K562 (cell line): ENCODE data around the gene ADI1. TPM values are rescaled to one million over a fixed set of nuclear protein-coding genes. Genes with fewer than 3 reads are reported as not detected.
"Not testable (repeated sequence)": the region's sequence is repeated elsewhere in the genome, so short reads cannot be mapped to it uniquely, and the experiment has no call there.

ENCODE experiments used
- ATAC-seq: fragments of 200-7000 bp; cut with Tn5 transposase; 3 replicates; pipeline ENCODE4 v1.9.1; 2020; ENCODE audit warnings: moderate library complexity
- BruUV-seq: library from RNA; stranded (reverse); fragments of 400-500 nt; replicated peaks from 2 replicates; lab custom pipeline; 2021; lab: Mats Ljungman, UMichigan
- CTCF ChIA-PET: fragments of 300-600 bp; formaldehyde crosslinking; extraction: SDS; loops from one replicate; lab custom pipeline; 2021; ENCODE audit warnings: low intra/inter-chr PET ratio; lab: Yijun Ruan, JAX
- POLR2A ChIA-PET: fragments of 300-600, 350-650 bp; sonication (Branson Sonifier 250); formaldehyde crosslinking; extraction: SDS; loops from one replicate; lab custom pipeline; 2021; ENCODE audit warnings: antibody characterized with exemption, inconsistent platforms; lab: Yijun Ruan, JAX
- DNase-seq, 4 experiments: peaks; one replicate each; pipeline versions ENCODE4 v3.0.0 to v3.0.0-alpha.2; 2011 to 2018; ENCODE audit warnings: low spot score in 3 of 4, mixed read lengths in 3 of 4; ENCODE audit errors: extremely low read depth in 1 of 4
- FAIRE-seq: peaks from 2 replicates; lab custom pipeline; 2011; peaks lifted over from hg19 to GRCh38; lab: Jason Lieb, UNC
- H2AFZ ChIP-seq: 2 replicates; pipeline ENCODE4 v1.6.0; 2011; ENCODE audit warnings: low read depth, low read length, control low read depth, inconsistent platforms
- H3K27ac ChIP-seq: fragments of 200-600 bp; 3 replicates; pipeline ENCODE4 v1.8.0; 2011; ENCODE audit warnings: low read depth, mild to moderate bottlenecking, control low read depth, inconsistent platforms, low read length, moderate library complexity, mixed read lengths; ENCODE audit errors: extremely low read depth
- H3K27me3 ChIP-seq, 2 experiments: fragments of 300-600 bp in 1 of 2; 2 replicates in 1 of 2; 3 replicates in 1 of 2; pipeline versions ENCODE4 v1.6.0 to v1.8.0; 2011; ENCODE audit warnings: inconsistent platforms in 2 of 2, low read length in 2 of 2, mild to moderate bottlenecking in 1 of 2, mixed read lengths in 1 of 2, moderate library complexity in 1 of 2; ENCODE audit not compliant: control insufficient read depth in 2 of 2, insufficient read depth in 2 of 2
- H3K36me3 ChIP-seq: fragments of 300-600 bp; 3 replicates; pipeline ENCODE4 v1.8.0; 2011; ENCODE audit warnings: mild to moderate bottlenecking, low read length, inconsistent platforms; ENCODE audit not compliant: control insufficient read depth, insufficient read depth
- H3K4me1 ChIP-seq, 2 experiments: fragments of 200-600 bp in 1 of 2; replicated peaks in 1 of 2; 2 replicates in 1 of 2; 3 replicates in 1 of 2; pipeline versions ENCODE4 v1.5.1 to v1.8.0; 2011; ENCODE audit warnings: inconsistent platforms in 2 of 2, low read length in 2 of 2, mild to moderate bottlenecking in 1 of 2, mixed read lengths in 1 of 2, moderate library complexity in 1 of 2; ENCODE audit not compliant: control insufficient read depth in 2 of 2, insufficient read depth in 2 of 2
- H3K4me2 ChIP-seq: 2 replicates; pipeline ENCODE4 v1.6.1; 2011; ENCODE audit warnings: low read length, control low read depth, inconsistent platforms, mixed read lengths; ENCODE audit not compliant: insufficient read depth
- H3K4me3 ChIP-seq: fragments of 200-600 bp; sonication (generic), shearing (Covaris generic); 2 replicates; pipeline ENCODE4 v1.5.1; 2016; ENCODE audit warnings: control low read depth, inconsistent platforms
- H3K79me2 ChIP-seq: fragments of 200-600 bp; 3 replicates; pipeline ENCODE4 v1.8.0; 2011; ENCODE audit warnings: low read length, inconsistent platforms; ENCODE audit not compliant: control insufficient read depth, insufficient read depth
- H3K9ac ChIP-seq, 2 experiments: 2 replicates each; pipeline versions ENCODE4 v1.6.0 to v1.6.1; 2011; ENCODE audit warnings: low read depth in 2 of 2, low read length in 2 of 2, control low read depth in 1 of 2, inconsistent platforms in 1 of 2, mild to moderate bottlenecking in 1 of 2, mixed read lengths in 1 of 2; ENCODE audit not compliant: insufficient read depth in 1 of 2
- H3K9me1 ChIP-seq: one replicate; pipeline ENCODE4 v1.6.0; 2011; ENCODE audit warnings: inconsistent platforms, mild to moderate bottlenecking, low read length, moderate library complexity; ENCODE audit not compliant: control insufficient read depth, insufficient read depth
- H3K9me3 ChIP-seq: replicated peaks from 2 replicates; pipeline ENCODE4 v1.5.1; 2011; ENCODE audit warnings: low read depth, low read length, inconsistent platforms; ENCODE audit not compliant: control insufficient read depth, insufficient read depth
- H4K20me1 ChIP-seq: replicated peaks from 2 replicates; pipeline ENCODE4 v1.6.1; 2011; ENCODE audit warnings: low read length, inconsistent platforms, mixed read lengths; ENCODE audit not compliant: control insufficient read depth, insufficient read depth
- ETV6 ChIP-seq, 3 experiments: fragments of 150-350 bp in 1 of 3; sonication (generic) in 1 of 3; formaldehyde crosslinking in 1 of 3; IDR thresholded peaks; 2 replicates each; pipeline versions ENCODE4 v1.6.1 to v1.8.0; 2014 to 2022; ENCODE audit warnings: borderline replicate concordance in 2 of 3, low read depth in 2 of 3, antibody characterized with exemption in 1 of 3, low read length in 1 of 3, mild to moderate bottlenecking in 1 of 3, missing genetic modification reagents in 1 of 3
- FIP1L1 ChIP-seq: fragments of 200-400 bp; formaldehyde crosslinking; IDR thresholded peaks from 2 replicates; pipeline ENCODE4 v1.6.1; 2018; ENCODE audit warnings: mild to moderate bottlenecking, low read depth, low read length; ENCODE audit not compliant: poor library complexity, severe bottlenecking
- ZNF445 ChIP-seq: fragments of 250-450 bp; sonication (Bioruptor Pico); IDR thresholded peaks from 2 replicates; pipeline ENCODE4 v1.4.0; 2020; ENCODE audit warnings: low read depth, mild to moderate bottlenecking, moderate library complexity
- ZNF717 ChIP-seq: fragments of 250-450 bp; sonication (Bioruptor Pico); IDR thresholded peaks from 2 replicates; pipeline ENCODE4 v1.5.0; 2021
- WGBS: fragments of 100-300 bp; shearing (Covaris generic); methylation state at CpG from one replicate; pipeline ENCODE4 v1.1.6; 2016; ENCODE audit warnings: low coverage, mixed read lengths; ENCODE audit not compliant: insufficient coverage; ENCODE audit errors: missing lambda C conversion rate; 5-methylcytosine and 5-hydroxymethylcytosine counted together
- in situ Hi-C: fragments of 300-500 bp; cut with MboI; formaldehyde crosslinking; loops from 4 replicates; pipeline ENCODE4 v1.15.0; 2018; ENCODE audit warnings: inconsistent platforms, mixed read lengths
- intact Hi-C: fragments of 100-400 bp; cut with micrococcal nuclease; formaldehyde crosslinking; loops from 2 replicates; pipeline ENCODE4 v1.14.2; 2022
- polyA plus RNA-seq, 8 experiments: library from polyadenylated mRNA; depleted of rRNA in 4 of 8; stranded (reverse) in 5 of 8; unstranded in 3 of 8; fragments of >200 nt; fragmentation: Nextera tagmentation in 2 of 8; fragmentation: Illumina TruSeq in 1 of 8; extraction: Ambion mirVana in 2 of 8; extraction: Trizol in 1 of 8; gene quantifications; 2 replicates each; pipeline versions ENCODE4 v1.2.1 to v1.2.3, GENCODE V29; 2011 to 2014; ENCODE audit warnings: inconsistent platforms in 1 of 8, missing spikeins in 1 of 8
- total RNA-seq, 7 experiments: library from RNA; depleted of rRNA in 6 of 7; stranded (reverse); fragments of >200 nt in 6 of 7; fragmentation: Illumina TruSeq in 2 of 7; extraction: Trizol in 2 of 7; gene quantifications; 2 replicates each; pipeline versions ENCODE4 v1.2.1 to v1.2.3, GENCODE V29; 2011 to 2021; ENCODE audit warnings: low replicate concordance in 1 of 7
- TF ChIP-seq, protein P1 (sequence below), 2 experiments: fragments of 250-450 bp in 1 of 2; fragments of 450-650 bp in 1 of 2; sonication (Bioruptor Pico) in 1 of 2; IDR thresholded peaks; 2 replicates each; pipeline versions ENCODE4 v1.6.1 to v1.8.0; 2016 to 2021; ENCODE audit warnings: mild to moderate bottlenecking in 2 of 2, moderate library complexity in 2 of 2, missing compliant biosample characterization in 1 of 2, missing genetic modification characterization in 1 of 2
- TF ChIP-seq, protein P2 (sequence below), 2 experiments: fragments of 150-350 bp in 1 of 2; IDR thresholded peaks; 2 replicates each; pipeline ENCODE4 v1.6.1; 2012 to 2016; ENCODE audit warnings: low read depth in 2 of 2, low read length in 2 of 2, mild to moderate bottlenecking in 1 of 2, moderate library complexity in 1 of 2

ADI1 gene
- total and polyA plus RNA-seq, 9 of the 15 experiments (the other 6 are each of a cell fraction or from before 2014, with no cell fraction given) = 6.1 to 51.0 (median 27.1) TPM

DNA sequence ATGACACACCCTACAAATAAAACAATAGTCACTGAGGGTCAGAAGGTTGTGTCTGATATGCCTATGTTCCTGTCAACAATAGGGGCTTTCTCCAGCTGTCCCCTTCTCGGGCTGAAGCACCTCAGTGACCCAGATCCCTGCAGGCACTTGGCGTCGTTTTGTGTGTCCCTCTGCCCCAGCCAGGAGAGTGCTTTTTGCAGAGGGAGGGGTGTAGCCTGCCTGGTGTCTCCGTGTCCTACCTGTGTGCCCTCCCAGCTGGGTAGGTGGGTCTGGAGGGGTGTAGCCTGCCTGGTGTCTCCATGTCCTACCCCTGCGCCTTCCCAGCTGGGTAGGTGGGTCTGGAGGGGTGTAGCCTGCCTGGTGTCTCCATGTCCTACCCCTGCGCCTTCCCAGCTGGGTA is 65.3 kb downstream of the ADI1 start:
- DNase-seq, in situ Hi-C loops, POLR2A ChIA-PET: not testable (repeated sequence)

DNA sequence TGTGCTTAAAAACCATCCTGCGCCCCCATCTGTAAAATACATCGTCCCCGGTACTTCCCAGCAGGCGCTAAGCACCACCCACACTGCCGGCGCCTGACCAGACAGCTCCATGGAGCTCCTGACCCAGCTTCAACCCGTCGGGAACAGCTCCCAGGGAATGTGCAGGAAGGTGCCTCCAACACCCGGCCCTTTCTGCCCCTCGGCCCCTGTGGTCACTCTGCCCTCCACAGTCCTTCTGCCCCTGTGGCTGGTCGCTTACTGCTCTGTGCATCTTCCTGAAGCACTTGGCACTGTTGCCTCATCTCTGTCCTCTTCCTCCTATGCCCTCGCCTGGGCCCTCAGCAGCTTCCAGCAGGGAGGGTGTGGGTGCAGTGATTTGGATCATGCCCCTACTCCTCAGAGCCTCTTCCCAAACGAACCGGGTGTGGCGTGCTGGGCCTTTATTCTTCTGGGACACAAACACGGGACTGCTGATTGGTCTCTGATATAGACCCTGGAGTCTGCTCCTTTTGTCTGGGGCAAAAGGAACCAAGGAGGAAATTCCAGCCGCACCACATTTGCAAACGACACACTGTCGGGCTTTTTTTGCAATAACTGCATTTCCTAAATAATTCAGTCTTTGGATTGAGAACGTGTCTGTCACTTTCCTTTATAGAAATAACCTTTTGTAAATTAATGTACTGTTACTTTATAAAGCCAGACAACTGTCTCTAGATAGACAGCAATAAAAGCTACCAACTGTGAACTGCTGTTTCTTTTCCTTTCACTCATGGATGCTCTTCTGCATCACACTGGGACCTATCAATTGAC is 65.9 kb downstream of the ADI1 start:
- no peak overlapping the region for H3K4me3 ChIP-seq
- no peaks in the 10 kb centered on the region for H3K9me3 ChIP-seq
- H3K36me3 ChIP-seq = peaks cover 57% of the 10 kb centered on the region; the same call in 2 of the 3 replicates
- DNase-seq = no peak
- POLR2A ChIA-PET = interaction anchor here (0.6 kb wide), 1 partner anchor 933 kb away, joined by 3 read pairs; no protein-coding TSS in a partner anchor
- H3K27ac ChIP-seq = no peak overlapping the region
- peaks cover 4% of the 10 kb centered on the region for H3K9me1 ChIP-seq
- H3K4me2 ChIP-seq = no peak overlapping the region
- 85% methylated on average over 20 of the region's 20 CpGs for WGBS
- no TSS peak for BruUV-seq
- H3K9ac ChIP-seq = no peak overlapping the region
- CTCF ChIA-PET = no interaction called here
- no peak for FAIRE-seq
- intact Hi-C loops (no loop called here), in situ Hi-C loops (no loop called here)
- H3K4me1 ChIP-seq = peaks cover 3 to 14% of the 10 kb centered on the region in 2 experiments; a peak in 4 of 5 replicates
- no peaks in the 10 kb centered on the region for H3K79me2 ChIP-seq
- peaks cover 2% of the 10 kb centered on the region; the same call in 1 of the 2 replicates for H4K20me1 ChIP-seq
- H2AFZ ChIP-seq = no peak overlapping the region
- no peaks in the 10 kb centered on the region for H3K27me3 ChIP-seq
- no peak for ATAC-seq
- TF ChIP-seq ZNF445 (CRISPR knock-in tag) (no peak), ETV6 (IDR thresholded peaks at IDR 0.05; ENCODE audit: borderline replicate concordance in 1 of 2, low read depth in 2 of 2, low read length in 1 of 2) (no peak), ETV6 (CRISPR knock-in tag; IDR thresholded peaks at IDR 0.05; ENCODE audit: borderline replicate concordance) (no peak), FIP1L1 (no peak), ZNF717 (CRISPR knock-in tag) (no peak)
- TF ChIP-seq, protein P1, sequence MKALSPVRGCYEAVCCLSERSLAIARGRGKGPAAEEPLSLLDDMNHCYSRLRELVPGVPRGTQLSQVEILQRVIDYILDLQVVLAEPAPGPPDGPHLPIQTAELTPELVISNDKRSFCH (CRISPR knock-in tag; IDR thresholded peaks at IDR 0.05) = no peak
- TF ChIP-seq, protein P1 (tag; IDR thresholded peaks at IDR 0.05) = no peak
- TF ChIP-seq, protein P2, sequence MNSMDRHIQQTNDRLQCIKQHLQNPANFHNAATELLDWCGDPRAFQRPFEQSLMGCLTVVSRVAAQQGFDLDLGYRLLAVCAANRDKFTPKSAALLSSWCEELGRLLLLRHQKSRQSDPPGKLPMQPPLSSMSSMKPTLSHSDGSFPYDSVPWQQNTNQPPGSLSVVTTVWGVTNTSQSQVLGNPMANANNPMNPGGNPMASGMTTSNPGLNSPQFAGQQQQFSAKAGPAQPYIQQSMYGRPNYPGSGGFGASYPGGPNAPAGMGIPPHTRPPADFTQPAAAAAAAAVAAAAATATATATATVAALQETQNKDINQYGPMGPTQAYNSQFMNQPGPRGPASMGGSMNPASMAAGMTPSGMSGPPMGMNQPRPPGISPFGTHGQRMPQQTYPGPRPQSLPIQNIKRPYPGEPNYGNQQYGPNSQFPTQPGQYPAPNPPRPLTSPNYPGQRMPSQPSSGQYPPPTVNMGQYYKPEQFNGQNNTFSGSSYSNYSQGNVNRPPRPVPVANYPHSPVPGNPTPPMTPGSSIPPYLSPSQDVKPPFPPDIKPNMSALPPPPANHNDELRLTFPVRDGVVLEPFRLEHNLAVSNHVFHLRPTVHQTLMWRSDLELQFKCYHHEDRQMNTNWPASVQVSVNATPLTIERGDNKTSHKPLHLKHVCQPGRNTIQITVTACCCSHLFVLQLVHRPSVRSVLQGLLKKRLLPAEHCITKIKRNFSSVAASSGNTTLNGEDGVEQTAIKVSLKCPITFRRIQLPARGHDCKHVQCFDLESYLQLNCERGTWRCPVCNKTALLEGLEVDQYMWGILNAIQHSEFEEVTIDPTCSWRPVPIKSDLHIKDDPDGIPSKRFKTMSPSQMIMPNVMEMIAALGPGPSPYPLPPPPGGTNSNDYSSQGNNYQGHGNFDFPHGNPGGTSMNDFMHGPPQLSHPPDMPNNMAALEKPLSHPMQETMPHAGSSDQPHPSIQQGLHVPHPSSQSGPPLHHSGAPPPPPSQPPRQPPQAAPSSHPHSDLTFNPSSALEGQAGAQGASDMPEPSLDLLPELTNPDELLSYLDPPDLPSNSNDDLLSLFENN (IDR thresholded peaks at IDR 0.05; ENCODE audit: low read depth in 2 of 2, low read length in 2 of 2) = no peak

More for the DNA sequence above, 65.3 kb downstream of the ADI1 start:
- intact Hi-C loops, CTCF ChIA-PET, FAIRE-seq, H3K4me3 ChIP-seq, H3K27ac ChIP-seq, ATAC-seq, H4K20me1 ChIP-seq, H3K9me3 ChIP-seq, H3K27me3 ChIP-seq, H3K4me2 ChIP-seq, H3K9ac ChIP-seq, H3K9me1 ChIP-seq, H2AFZ ChIP-seq, H3K79me2 ChIP-seq, BruUV-seq: not testable (repeated sequence)
- WGBS = 84% methylated on average over 4 of the region's 6 CpGs
- H3K4me1 ChIP-seq = peaks cover 8 to 14% of the 10 kb centered on the region in 2 experiments; a peak in 4 of 5 replicates
- peaks cover 58% of the 10 kb centered on the region; the same call in 2 of the 3 replicates for H3K36me3 ChIP-seq
